Nephron progenitor cell (in vitro differentiated cells): ENCODE results near the gene CHMP1A.

Experiments used
- DNase-seq: peaks from one replicate; pipeline ENCODE4 v3.0.0; 2021
- H3K27ac Mint-ChIP-seq: 2 replicates; pipeline ENCODE4 v1.8.0; 2021; ENCODE audit warnings: mild to moderate bottlenecking, moderate library complexity, mixed read lengths
- H3K27me3 Mint-ChIP-seq: 2 replicates; pipeline ENCODE4 v1.8.0; 2021; ENCODE audit warnings: mild to moderate bottlenecking, low read depth, mixed read lengths; ENCODE audit not compliant: poor library complexity
- H3K36me3 Mint-ChIP-seq: 2 replicates; pipeline ENCODE4 v1.8.0; 2021; ENCODE audit warnings: low read depth, mixed read lengths
- H3K4me1 Mint-ChIP-seq: 2 replicates; pipeline ENCODE4 v1.8.0; 2021; ENCODE audit warnings: mixed read lengths
- H3K4me3 Mint-ChIP-seq: 2 replicates; pipeline ENCODE4 v1.8.0; 2021; ENCODE audit warnings: mild to moderate bottlenecking, moderate library complexity, mixed read lengths
- H3K9me3 Mint-ChIP-seq: 2 replicates; pipeline ENCODE4 v1.8.0; 2021; ENCODE audit warnings: mild to moderate bottlenecking, moderate library complexity, mixed read lengths
- TF ChIP-seq, protein P1 (sequence below): fragments of 200-600 bp; sonication (generic); IDR thresholded peaks from 2 replicates; pipeline ENCODE4 v1.5.0; 2021; ENCODE audit warnings: antibody characterized with exemption

CHMP1A gene

GRCh38 chr16:89651584-89651983 lies 5.9 kb downstream of the CHMP1A start:
- TF ChIP-seq, protein P1, sequence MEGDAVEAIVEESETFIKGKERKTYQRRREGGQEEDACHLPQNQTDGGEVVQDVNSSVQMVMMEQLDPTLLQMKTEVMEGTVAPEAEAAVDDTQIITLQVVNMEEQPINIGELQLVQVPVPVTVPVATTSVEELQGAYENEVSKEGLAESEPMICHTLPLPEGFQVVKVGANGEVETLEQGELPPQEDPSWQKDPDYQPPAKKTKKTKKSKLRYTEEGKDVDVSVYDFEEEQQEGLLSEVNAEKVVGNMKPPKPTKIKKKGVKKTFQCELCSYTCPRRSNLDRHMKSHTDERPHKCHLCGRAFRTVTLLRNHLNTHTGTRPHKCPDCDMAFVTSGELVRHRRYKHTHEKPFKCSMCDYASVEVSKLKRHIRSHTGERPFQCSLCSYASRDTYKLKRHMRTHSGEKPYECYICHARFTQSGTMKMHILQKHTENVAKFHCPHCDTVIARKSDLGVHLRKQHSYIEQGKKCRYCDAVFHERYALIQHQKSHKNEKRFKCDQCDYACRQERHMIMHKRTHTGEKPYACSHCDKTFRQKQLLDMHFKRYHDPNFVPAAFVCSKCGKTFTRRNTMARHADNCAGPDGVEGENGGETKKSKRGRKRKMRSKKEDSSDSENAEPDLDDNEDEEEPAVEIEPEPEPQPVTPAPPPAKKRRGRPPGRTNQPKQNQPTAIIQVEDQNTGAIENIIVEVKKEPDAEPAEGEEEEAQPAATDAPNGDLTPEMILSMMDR = no peak
- DNase-seq = no peak
- Mint-ChIP-seq H3K4me1 (peaks cover 8% of the 10 kb centered on the region), H3K36me3 (peaks cover 24% of the 10 kb centered on the region), H3K4me3 (no peak overlapping the region), H3K9me3 (no peaks in the 10 kb centered on the region), H3K27me3 (no peaks in the 10 kb centered on the region), H3K27ac (no peak overlapping the region)

- no peaks in the 10 kb centered on the region for H3K9me3 Mint-ChIP-seq
Measured at GRCh38 chr16:89646906-89647305, 10.6 kb downstream of the CHMP1A start.

GRCh38 chr16:89646270-89646669 lies 11.2 kb downstream of the CHMP1A start:
- Mint-ChIP-seq H3K4me3 (no peak overlapping the region), H3K27ac (no peak overlapping the region), H3K9me3 (no peaks in the 10 kb centered on the region), H3K27me3 (no peaks in the 10 kb centered on the region), H3K36me3 (peaks cover 10% of the 10 kb centered on the region), H3K4me1 (peaks cover 5% of the 10 kb centered on the region)
- TF ChIP-seq, protein P1 = no peak
- DNase-seq = no peak

More at GRCh38 chr16:89646906-89647305, 10.6 kb downstream of the CHMP1A start:
- DNase-seq = no peak
- TF ChIP-seq, protein P1 = no peak
- Mint-ChIP-seq H3K36me3 (peaks cover 10% of the 10 kb centered on the region), H3K4me1 (no peaks in the 10 kb centered on the region), H3K4me3 (no peak overlapping the region), H3K27ac (no peak overlapping the region), H3K27me3 (no peaks in the 10 kb centered on the region)

GRCh38 chr16:89645122-89645521 lies 12.4 kb downstream of the CHMP1A start:
- H3K27ac Mint-ChIP-seq = no peak overlapping the region
- H3K4me3 Mint-ChIP-seq = no peak overlapping the region
- H3K27me3 Mint-ChIP-seq = no peaks in the 10 kb centered on the region
- DNase-seq = no peak
- peaks cover 16% of the 10 kb centered on the region for H3K4me1 Mint-ChIP-seq
- TF ChIP-seq, protein P1 = no peak
- no peaks in the 10 kb centered on the region for H3K9me3 Mint-ChIP-seq
- peaks cover 2% of the 10 kb centered on the region for H3K36me3 Mint-ChIP-seq

GRCh38 chr16:89643769-89644300 lies 13.7 kb downstream of the CHMP1A start:
- TF ChIP-seq, protein P1 = no peak
- no peak overlapping the region for H3K4me3 Mint-ChIP-seq
- H3K9me3 Mint-ChIP-seq = no peaks in the 10 kb centered on the region
- DNase-seq = no peak
- H3K27me3 Mint-ChIP-seq = no peaks in the 10 kb centered on the region
- no peaks in the 10 kb centered on the region for H3K36me3 Mint-ChIP-seq
- H3K4me1 Mint-ChIP-seq = peaks cover 16% of the 10 kb centered on the region
- H3K27ac Mint-ChIP-seq = peak overlapping the region; percentile 62

DNA sequence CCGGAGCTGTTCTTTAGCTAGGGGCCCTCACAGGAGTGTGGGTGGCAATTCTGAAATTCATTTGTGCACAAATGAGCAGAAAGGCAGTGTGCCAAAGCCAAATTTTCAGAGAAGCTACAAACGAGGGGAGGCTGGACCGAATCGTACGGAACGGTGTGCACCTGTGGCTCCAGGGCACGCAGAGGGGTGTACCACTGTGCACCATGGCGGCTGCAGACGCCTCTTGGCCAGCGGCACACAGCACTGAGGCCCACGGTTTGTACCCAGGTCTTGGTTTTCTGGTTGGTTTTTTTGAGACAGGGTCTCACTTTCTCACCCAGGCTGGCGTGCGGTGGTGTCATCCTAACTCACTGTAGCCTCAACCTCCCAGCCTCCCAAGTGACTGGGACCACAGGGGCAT lies 14.9 kb downstream of the CHMP1A start:
- no peak overlapping the region for H3K4me3 Mint-ChIP-seq
- TF ChIP-seq, protein P1 = no peak

More for the DNA sequence above, 14.9 kb downstream of the CHMP1A start:
- peaks cover 16% of the 10 kb centered on the region for H3K4me1 Mint-ChIP-seq
- H3K27me3 Mint-ChIP-seq = no peaks in the 10 kb centered on the region
- no peak overlapping the region for H3K27ac Mint-ChIP-seq
- no peaks in the 10 kb centered on the region for H3K9me3 Mint-ChIP-seq
- H3K36me3 Mint-ChIP-seq = no peaks in the 10 kb centered on the region
- no peak for DNase-seq
